NCI-H345 (cell line): Measurements from ENCODE around the gene SNRNP200.
"Not testable (repeated sequence)": the region's sequence is repeated elsewhere in the genome, so short reads cannot be mapped to it uniquely, and the experiment has no call there.

Source experiments
- DNase-seq: peaks from one replicate; lab custom pipeline; 2025; lab: John Stamatoyannopoulos, UW

Gene SNRNP200

DNA sequence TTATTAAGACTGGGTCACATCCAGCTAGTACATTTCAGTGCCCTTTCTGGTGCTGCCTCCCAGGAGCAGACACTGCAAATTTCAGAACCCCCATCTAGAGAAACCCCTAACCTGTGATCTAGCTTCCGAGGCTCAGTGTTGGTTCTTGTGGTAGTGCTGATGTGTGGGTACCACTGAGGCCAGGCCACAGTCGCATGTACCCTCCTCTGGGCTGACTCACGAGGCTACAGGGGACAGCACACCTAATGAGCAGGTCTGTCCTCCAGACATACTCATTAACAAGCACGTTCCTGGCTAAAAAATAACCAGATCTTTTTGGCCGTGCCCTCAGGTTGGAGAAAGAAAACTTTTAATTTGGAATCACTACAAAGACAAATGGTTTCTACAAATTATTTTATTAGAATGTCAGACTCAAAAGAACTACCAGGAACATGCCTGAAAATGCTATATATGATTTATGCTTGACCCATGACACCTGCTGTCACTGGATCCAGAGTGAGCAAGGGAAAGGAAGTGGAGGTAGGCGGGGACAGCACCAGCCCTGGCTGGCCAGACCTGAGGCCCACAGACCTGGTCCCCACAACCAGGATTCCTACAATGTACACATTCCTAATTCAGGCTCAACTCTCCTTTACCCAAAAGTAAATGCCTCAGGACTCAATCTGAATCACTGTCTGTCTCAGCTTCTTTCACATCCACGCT lies 30.8 kb downstream of the SNRNP200 start:
- no peak for DNase-seq

DNA sequence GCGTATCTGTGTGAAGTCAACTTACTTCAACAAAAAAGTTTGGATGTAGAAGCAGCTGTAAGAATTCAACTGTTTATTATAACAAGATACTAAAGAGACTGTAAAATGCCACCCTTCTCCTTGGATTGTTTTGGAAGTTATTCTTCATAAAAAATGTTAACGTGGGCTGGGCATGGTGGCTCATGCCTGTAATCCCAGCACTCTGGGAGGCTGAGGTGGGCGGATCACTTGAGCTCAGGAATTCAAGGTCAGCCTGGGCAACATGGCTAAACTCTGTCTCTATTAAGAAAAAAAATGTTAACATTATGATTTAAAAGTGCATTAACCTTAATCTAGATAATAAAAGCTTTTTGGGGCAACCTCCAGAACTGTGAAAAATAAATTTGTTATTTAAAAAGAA lies 31.6 kb downstream of the SNRNP200 start:
- no peak for DNase-seq

DNA sequence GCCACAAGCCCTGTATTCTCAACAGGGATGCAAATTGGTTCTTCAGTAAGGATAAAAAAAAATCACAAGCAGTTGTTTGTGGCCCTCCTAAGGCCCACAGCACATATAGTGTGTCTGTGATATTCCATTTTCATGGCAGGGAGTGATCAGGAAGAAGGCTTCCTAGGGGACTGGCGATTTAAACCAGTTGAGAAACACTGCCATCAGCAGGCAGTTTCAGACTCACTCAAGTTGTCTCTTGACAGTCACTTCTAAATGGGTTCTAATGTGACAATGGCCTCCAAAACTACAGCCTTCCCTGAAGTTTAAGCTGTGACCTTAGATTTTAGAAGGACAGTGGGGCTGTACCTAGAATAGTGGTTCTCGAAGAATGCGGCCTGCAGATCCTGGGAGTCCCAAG lies 33.4 kb downstream of the SNRNP200 start:
- DNase-seq = no peak

DNA sequence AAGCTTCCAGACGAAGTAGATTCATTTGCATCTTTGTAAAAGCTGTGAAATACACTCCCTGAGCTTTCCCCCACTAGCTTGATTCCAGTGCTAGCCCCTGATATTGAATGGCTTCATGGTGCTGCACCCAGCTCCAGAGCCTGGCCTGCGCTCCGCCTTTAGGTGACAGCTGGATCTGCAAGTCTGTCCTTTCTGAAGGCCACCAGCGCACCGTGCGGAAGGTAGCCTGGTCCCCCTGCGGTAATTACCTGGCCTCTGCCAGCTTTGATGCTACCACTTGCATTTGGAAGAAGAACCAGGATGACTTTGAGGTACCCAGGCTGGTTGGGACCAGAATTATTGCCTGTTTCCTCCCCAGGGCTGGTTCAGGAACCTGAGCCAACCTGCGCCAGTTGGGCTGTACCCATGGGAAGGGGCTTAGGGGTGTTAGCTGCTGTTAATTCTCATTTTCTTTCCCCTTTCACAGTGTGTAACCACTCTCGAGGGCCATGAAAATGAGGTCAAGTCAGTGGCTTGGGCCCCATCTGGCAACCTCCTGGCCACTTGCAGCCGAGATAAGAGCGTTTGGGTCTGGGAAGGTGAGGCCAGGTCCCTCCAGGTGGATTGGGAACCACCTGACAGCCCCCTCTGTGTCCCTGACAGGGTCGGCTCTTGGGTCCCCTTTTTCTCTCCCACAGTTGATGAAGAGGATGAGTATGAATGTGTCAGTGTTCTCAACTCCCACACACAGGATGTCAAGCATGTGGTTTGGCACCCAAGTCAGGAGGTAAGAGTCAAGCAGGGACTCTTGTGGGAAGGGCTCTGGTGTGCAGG lies 38.0 kb downstream of the SNRNP200 start:
- peak; percentile 34 for DNase-seq

DNA sequence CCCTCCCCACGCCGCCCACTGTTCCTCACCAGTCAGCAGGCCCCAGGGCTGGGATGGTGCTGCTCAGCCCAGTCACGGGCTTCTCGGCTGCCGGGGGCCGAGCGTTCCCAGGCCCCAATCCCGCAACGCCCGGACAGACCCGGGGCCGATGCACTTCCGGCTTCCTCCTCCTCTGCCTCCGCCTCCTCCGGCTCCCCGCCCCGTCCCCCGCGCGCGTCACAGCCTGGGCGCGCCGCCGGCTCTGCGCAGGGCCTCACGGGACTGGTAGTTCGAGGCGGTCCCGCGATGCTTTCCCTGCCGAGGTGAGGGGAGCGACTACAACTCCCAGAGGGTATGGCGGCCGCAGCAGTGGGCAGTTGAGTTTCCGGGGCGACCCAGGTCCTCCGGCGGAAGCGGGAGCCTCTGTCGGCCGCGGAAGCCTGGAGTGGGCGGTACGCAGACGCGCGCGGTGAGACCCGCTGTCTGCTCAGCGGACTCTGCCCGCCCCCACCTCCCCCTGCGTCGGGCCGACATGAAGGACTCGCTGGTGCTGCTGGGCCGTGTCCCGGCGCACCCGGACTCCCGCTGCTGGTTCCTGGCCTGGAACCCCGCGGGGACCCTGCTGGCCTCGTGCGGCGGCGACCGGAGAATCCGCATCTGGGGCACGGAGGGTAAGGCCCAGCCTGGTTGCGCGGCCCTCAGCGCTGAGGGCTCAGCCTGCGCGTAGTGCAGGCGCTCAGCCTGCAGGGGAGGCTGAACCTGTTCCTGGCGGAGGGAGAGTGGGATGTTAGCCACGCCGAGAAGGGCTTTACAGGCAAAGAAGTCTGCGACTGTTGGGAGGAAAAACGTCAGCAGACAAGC lies 39.3 kb downstream of the SNRNP200 start, which contains the start of the genes CIAO1 and TMEM127:
TSS of gene CIAO1 (plus strand) at position 386 of the 840 bp plus-strand sequence. CDS start at position 512, 126 bp downstream.
TSS of gene TMEM127 (minus strand) at position 158 of the 840 bp plus-strand sequence. CDS start 616 bp downstream, outside the sequence.
- DNase-seq = peak; percentile 98

DNA sequence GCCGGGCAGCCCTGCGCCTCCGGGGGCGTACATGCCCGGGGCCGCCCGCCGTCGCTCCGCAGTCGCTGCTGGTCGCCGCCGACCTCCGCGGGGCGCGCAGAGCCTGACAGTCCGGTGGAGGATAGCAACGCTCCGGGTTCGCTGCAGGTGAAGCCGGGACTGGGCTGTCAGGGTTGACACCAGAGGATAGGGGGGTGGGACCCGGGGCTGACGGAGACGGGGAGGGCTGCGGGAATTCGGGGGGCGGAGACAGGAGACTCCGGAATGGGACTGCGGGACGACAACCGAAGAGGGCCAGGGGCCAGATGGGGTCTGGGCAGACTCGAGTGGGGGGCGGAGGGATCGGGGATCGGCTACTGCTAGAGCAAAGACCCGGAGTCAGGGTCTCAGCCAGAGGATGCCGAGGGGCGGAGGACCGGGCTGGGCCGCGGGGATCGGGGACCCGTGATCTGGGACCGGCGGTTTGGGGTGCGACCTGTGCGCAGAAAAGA lies 40.0 kb downstream of the SNRNP200 start:
- DNase-seq = no peak

DNA sequence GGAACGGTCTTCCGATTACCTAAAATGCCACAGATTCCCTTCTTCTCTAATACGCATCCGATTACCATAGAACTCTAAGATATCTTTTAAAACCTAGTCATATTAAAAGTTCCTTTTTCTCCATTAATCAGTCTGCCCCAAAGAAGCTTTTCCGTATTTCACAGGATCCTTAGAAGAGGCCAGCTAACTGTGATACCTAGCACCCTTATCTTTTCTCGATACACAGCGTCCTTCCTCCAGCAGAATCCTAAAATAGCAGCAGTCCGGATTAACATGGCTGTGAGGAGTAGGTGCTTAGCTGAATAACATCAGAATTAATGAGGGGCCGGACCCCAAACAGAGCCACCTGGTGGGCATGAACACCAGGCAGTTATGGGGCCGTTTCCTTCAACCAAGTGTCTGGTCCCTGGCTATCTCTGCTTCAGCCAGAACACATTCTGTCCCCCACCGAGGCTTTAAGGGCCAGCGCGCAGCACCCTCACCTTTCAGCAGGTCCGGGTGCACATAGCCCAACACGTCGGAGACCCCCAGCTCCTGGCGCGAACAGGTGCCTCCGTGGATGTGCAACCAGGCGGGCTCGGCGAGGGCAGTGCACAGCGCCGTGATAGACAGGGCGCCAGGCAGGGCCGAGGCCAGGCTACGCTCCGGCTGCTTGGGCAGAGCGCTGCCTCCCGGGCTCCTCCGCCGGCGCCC lies 40.5 kb downstream of the SNRNP200 start:
- no peak for DNase-seq

DNA sequence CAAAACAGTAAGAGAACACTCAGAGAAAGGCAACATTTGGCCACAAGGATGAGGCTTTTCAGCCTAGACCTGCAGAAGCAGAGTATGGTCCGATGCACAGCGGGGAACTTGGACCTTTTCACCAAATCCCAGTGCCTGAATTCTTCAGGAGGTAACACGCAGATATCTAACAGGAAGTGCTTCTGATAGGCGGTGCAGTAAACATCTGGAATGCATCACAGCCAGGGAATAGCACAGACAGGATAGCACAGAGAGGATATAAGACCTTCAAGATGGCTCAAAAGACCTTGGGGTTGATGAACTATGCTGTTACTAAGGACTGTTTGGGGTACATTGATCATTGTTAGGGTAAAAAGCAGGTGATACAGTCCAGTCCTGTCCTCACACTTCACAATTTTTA lies 41.3 kb downstream of the SNRNP200 start:
- DNase-seq = no peak

DNA sequence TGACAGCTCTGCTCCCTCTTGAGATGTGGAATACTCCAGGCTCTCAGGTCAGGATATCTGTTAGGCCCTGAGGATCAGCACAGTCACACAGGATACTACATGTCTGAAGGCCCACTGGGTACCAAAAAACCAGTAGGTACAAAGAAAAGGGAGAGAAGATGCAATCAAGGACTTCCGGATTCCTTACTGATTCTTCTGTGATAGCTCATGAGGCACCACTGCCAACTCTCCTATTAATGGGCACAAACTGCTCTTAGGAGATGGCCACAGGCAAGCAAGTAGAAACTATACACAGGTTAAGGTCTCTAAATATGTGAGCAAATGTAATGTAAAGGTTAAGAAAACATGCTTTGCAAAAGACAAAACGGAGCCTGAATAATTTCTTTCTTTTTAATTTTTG lies 43.0 kb downstream of the SNRNP200 start:
- DNase-seq = no peak

DNA sequence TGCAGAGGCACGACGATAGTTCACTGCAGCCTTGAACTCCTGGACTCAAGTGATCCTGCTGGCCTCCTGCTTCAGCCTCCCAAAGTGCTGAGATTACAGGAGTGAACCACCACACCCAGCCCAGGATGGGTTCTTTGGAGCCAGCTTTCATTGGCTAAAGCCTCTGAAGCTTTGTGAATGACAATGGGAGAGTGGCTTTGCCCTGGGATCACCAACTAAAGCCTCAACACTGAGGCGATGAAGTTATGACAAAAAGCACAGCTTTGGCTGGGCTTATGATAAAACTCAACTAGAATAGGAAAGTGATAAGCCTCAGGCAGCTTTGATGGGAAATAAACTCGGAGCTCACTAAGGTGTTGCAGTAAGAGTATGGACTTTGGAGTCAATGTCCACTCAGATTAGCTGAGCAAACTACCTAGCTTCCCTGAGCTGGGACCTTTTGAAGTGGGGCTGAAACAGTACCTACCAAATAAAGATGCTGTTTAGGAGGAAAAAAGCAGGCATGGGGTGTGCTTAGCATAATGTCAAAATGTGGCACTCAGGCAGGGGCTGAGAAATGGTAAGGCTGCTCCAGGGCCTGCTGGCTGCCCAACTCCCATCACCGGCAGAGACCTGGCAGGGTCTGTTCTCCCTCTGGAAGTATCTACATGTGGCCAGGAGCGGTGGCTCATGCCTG lies 43.9 kb downstream of the SNRNP200 start:
- no peak for DNase-seq

DNA sequence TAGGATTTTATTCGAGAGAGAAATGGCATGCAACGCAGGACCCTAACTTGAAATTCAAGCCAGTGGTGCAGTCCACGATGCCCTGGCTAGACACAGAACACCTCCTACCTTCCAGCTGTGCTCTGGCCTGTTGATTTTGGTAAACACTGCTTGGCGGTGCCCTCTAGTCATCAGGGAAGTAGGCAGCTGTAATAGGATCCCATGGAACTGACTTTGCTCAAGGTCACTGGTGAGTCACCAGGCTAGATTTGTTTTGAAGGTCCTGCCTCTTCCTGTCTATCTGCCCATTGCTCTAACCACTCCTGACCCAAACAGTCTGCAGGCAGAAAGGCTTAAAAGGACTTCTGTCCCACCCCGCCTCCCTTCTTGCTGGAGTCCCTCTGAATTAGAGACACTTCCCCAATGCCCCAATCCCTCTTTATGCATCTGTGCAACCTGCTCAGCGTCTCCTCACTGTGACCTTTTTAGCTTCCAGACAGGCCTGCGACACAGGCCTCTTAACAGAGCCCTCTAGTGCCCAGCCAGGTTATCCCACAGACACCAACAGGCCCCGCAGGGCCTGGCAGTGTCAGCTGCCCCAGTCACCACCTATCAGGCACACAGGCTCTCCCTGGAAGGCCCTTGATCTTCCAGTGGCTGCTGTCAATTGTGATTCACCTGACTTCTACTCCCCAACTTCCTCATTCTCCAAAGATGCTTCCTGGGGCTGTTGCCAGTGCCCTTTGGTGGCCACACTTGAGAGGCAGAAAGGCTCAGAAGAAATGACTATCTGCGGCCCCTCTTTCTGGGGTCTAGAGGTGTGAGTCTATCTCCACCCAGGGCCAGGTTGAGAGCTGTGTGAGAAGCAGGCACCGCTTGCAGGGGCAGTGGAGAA lies 44.7 kb downstream of the SNRNP200 start:
- peak; percentile 31 for DNase-seq

DNA sequence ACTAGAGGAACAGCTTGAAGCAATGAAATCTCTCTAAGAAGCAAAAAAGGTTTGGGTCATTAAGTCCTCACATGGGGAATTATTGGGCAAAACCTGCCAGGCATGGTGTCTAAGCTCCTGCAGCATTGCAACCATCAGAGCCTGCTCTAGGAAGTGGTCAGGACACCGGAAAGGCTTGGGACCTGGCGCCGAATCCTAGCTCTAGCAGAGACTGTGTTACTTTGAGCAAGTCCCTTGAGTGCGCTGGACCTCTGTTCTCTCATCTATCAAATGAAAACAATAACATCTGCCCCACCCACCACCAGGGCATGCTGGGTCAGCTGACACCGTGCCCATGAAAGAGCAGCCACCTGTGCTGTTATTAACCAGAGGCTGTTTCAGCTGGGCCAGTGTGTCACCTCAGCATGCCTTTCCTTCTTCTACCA lies 45.8 kb downstream of the SNRNP200 start:
- no peak for DNase-seq

DNA sequence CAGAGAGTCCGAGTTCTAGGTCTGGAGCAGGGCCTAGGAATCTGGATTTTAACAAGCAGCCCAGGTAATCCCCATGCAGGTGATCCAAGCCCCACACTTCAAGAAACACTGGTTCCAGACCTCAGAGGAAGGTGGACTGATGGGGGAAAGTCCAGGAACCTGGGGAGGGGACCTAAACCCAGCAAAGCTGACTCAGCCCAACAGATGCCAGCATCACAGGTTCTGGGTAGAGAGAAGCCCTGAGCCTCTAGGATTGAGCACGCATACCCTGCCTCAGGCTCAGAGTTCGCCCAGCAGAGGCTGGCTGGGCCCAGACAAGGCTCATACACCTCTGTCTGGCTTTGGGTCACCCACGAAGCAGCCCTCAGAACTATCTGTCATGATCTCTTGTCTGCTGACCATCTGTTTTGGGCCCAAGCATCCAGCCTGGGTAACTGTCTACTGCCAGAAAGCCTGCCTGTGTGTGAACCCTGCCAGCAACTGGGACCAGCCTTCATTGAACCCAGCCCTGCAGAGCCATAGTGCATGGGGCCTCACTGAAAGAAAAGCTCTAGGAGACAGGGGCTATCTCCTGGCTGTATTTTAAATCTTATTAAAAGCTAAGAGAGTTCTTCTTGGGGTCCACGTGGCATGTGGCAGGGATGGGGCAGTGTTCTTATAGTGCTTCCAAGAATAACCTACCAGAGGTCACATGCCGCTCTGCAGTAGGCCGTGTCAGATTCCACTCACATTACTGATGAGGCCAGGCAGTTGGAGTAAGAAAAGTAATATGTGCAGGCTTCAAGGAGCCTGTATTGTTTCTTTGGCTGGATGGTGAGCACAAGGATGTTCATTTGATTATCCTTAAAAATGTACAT lies 47.0 kb downstream of the SNRNP200 start:
- DNase-seq = no peak

DNA sequence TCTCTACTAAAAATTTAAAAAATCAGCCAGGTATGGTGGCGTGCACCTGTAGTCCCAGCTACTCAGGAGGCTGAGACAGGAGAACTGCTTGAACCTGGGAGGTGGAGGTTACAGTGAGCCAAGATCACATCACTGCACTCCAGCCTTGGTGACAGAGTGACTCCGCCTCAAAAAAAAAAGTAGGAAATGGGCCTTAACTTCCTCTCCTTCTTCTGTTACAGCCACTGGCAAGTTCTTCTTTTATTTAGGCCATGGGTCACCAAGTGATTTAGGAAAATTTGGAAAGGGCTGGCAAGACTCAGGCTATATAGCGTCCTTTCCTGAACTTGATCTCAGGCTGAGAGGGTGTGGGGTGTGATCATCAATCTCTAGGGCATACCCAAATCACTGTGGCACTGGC lies 47.6 kb downstream of the SNRNP200 start:
- not testable (repeated sequence) for DNase-seq

DNA sequence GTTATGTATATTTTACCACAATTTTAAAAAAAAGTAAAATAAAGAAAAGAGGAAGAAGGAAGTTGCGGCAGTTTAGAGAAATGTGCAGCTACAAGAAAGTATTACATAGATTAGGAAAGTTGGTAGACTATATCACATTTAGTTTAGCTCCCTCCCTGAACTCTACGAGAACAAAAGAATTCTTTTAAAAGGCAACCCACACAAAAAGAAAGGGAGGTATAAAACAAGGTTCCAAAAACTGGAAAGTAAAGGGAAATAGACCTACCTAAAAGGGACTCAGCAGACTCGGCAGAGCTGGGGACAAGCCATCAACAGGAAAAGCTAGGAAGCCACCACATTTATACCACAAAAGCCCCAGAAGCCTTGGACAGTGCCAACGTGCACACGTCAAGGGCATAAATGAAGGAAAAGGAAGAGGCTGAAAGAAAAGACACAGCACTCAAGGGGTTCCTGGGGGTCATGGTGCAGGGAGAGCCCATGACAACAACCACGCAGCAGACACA lies 48.7 kb downstream of the SNRNP200 start:
- DNase-seq = no peak

DNA sequence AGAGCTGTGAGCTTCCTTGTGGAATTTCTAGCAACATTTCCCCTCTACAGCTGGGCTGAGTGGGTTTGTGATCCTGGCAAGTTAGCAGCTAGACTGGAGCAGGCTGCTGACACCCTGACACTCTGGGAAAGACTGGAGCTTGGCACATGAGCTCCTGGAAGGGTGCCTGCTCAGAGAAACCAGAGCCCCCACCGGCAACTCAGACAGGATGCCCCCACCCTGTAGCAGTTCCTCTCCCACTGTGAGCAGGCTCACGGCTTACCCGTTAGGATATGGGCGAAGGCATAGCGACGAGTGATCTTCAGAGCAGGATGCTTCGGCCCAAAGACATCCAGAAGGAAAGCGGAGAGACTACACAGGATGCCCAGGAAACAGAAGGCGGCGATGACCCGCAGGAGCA lies 50.8 kb downstream of the SNRNP200 start:
- DNase-seq = no peak

DNA sequence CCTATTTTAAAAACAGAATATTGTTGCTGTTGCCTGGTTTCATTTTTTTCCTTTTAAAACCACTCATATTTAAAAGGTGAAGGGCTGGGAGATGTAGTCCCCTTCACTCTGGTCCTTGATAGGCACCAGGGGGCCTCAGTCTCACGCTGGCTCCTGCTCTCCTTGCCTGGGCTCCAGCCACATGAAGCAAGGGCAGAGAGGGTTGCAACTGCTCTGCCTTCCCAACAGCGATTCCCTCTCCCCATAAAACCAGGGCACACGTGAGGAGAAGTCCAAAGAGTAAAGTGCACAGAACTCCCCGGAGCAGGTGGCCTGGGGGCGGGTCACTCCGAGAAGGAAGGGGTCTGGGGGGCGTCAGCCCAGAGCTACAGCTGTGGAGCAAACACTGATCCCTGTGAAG lies 52.3 kb downstream of the SNRNP200 start:
- DNase-seq = no peak

DNA sequence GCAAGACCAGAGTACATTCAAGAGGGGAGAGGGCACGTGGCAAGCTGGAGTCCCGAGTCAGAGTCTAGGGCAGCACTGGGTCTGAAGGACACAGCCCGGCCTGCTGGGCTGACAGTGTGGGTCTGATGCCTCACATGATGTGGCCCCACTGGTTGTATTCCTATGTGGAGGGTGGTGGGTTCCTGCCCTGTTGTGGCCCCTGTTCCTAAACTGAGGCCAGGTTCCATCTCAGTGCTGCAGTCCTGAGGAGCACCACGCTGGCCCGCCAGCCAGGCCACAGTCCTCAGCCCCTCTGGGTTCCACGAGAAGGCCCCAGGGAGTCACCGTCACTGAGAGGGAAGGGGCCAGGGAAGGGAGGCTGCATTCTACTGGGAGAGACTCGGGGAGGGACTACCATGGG lies 52.8 kb downstream of the SNRNP200 start:
- no peak for DNase-seq
